Neural cell (in vitro differentiated cells): Measurements from ENCODE around the gene RALGPS1. TPM values are rescaled to one million over a fixed set of nuclear protein-coding genes. Genes with fewer than 3 reads are reported as not detected.

Source experiments
- H2AFZ ChIP-seq: fragments of 200-600, 300-800 bp; sonication (generic), shearing (Covaris generic); 2 replicates; pipeline ENCODE4 v1.6.0; 2014; ENCODE audit warnings: low read depth, mild to moderate bottlenecking, antibody characterized with exemption, low read length, moderate library complexity
- H3F3A ChIP-seq: fragments of 200-600 bp; shearing (Covaris generic); 2 replicates; pipeline ENCODE4 v1.6.1; 2016; ENCODE audit warnings: mild to moderate bottlenecking, moderate library complexity, mixed read lengths, antibody characterized with exemption, low read length; ENCODE audit not compliant: insufficient read depth, poor library complexity, severe bottlenecking
- H3K27ac ChIP-seq: fragments of 200-600, 300-800 bp; sonication (generic), shearing (Covaris generic); 2 replicates; pipeline ENCODE4 v1.5.1; 2014; ENCODE audit warnings: mild to moderate bottlenecking, low read length, moderate library complexity
- H3K27me3 ChIP-seq: fragments of 300-800, 200-600 bp; sonication (generic), shearing (Covaris generic); 2 replicates; pipeline ENCODE4 v1.6.0; 2014; ENCODE audit warnings: mild to moderate bottlenecking, low read depth, low read length, moderate library complexity; ENCODE audit not compliant: insufficient read depth
- H3K36me3 ChIP-seq: fragments of 300-800, 200-600 bp; sonication (generic), shearing (Covaris generic); 2 replicates; pipeline ENCODE4 v1.5.1; 2014; ENCODE audit warnings: mild to moderate bottlenecking, antibody characterized with exemption, low read length, moderate library complexity; ENCODE audit not compliant: insufficient read depth
- H3K4me2 ChIP-seq: fragments of 300-800, 200-600 bp; sonication (generic), shearing (Covaris generic); 2 replicates; pipeline ENCODE4 v1.6.0; 2014; ENCODE audit warnings: mild to moderate bottlenecking, low read length
- H3K4me3 ChIP-seq: fragments of 300-800, 200-600 bp; sonication (generic), shearing (Covaris generic); 2 replicates; pipeline ENCODE4 v1.5.1; 2014; ENCODE audit warnings: mild to moderate bottlenecking, low read length, moderate library complexity
- H3K79me2 ChIP-seq: fragments of 200-600 bp; shearing (Covaris generic); replicated peaks from 2 replicates; pipeline ENCODE4 v1.6.0; 2014; ENCODE audit warnings: mild to moderate bottlenecking, low read length, moderate library complexity; ENCODE audit not compliant: insufficient read depth
- H3K9ac ChIP-seq: fragments of 300-800, 200-600 bp; sonication (generic), shearing (Covaris generic); 2 replicates; pipeline ENCODE4 v1.6.1; 2016; ENCODE audit warnings: mild to moderate bottlenecking, low read length, mixed read lengths
- H3K9me2 ChIP-seq: fragments of 200-600 bp; shearing (Covaris generic); 2 replicates; pipeline ENCODE4 v1.6.1; 2016; ENCODE audit warnings: mild to moderate bottlenecking, low read length, mixed read lengths; ENCODE audit not compliant: insufficient read depth
- H3K9me3 ChIP-seq: fragments of 200-600, 300-800 bp; sonication (generic), shearing (Covaris generic); 2 replicates; pipeline ENCODE4 v1.6.1; 2016; ENCODE audit warnings: mild to moderate bottlenecking, mixed run types, low read length, moderate library complexity, mixed read lengths
- H4K20me1 ChIP-seq: fragments of 200-600 bp; shearing (Covaris generic); 2 replicates; pipeline ENCODE4 v1.6.1; 2016; ENCODE audit warnings: mild to moderate bottlenecking, mixed run types; ENCODE audit not compliant: insufficient read depth
- EP300 ChIP-seq: fragments of 450-650 bp; conservative IDR thresholded peaks from 2 replicates; pipeline ENCODE4 v1.6.1; 2014; ENCODE audit warnings: antibody characterized with exemption, mild to moderate bottlenecking, moderate library complexity; ENCODE audit not compliant: poor library complexity, severe bottlenecking
- EZH2 ChIP-seq: fragments of 200-600, 300-800 bp; shearing (Covaris generic), sonication (generic); IDR thresholded peaks from 2 replicates; pipeline ENCODE4 v1.6.1; 2014; ENCODE audit warnings: antibody characterized with exemption, low read length, borderline replicate concordance, mild to moderate bottlenecking; ENCODE audit not compliant: insufficient read depth, poor library complexity, severe bottlenecking
- MXI1 ChIP-seq: fragments of 450-650 bp; conservative IDR thresholded peaks from 2 replicates; pipeline ENCODE4 v1.6.1; 2014; ENCODE audit warnings: antibody characterized with exemption, mild to moderate bottlenecking; ENCODE audit not compliant: poor library complexity, severe bottlenecking
- POLR2AphosphoS5 ChIP-seq: IDR thresholded peaks from 2 replicates; pipeline ENCODE4 v1.6.1; 2012
- RAD21 ChIP-seq: fragments of 450-650 bp; conservative IDR thresholded peaks from 2 replicates; pipeline ENCODE4 v1.6.1; 2014; ENCODE audit warnings: antibody characterized with exemption, mild to moderate bottlenecking, moderate library complexity
- SMC3 ChIP-seq: fragments of 450-650 bp; conservative IDR thresholded peaks from 2 replicates; pipeline ENCODE4 v1.6.1; 2014; ENCODE audit warnings: antibody characterized with exemption, mild to moderate bottlenecking, moderate library complexity; ENCODE audit not compliant: poor library complexity
- TAF1 ChIP-seq: IDR thresholded peaks from 2 replicates; pipeline ENCODE4 v1.6.1; 2012; ENCODE audit warnings: low read depth
- polyA plus RNA-seq: library from polyadenylated mRNA; depleted of rRNA; stranded (reverse); fragments of >200 nt; gene quantifications from 2 replicates; pipeline ENCODE4 v1.2.3, GENCODE V29; 2014
- TF ChIP-seq, protein P1 (sequence below): fragments of 450-650 bp; IDR thresholded peaks from 2 replicates; pipeline ENCODE4 v1.5.1; 2014; ENCODE audit warnings: antibody characterized with exemption, mild to moderate bottlenecking, moderate library complexity; ENCODE audit not compliant: poor library complexity, severe bottlenecking
- TF ChIP-seq, protein P2 (sequence below): IDR thresholded peaks from 2 replicates; pipeline ENCODE4 v1.6.1; 2012; ENCODE audit warnings: borderline replicate concordance

Gene RALGPS1
- polyA plus RNA-seq, 1 donor from 2014 or later: 37.1 TPM

DNA sequence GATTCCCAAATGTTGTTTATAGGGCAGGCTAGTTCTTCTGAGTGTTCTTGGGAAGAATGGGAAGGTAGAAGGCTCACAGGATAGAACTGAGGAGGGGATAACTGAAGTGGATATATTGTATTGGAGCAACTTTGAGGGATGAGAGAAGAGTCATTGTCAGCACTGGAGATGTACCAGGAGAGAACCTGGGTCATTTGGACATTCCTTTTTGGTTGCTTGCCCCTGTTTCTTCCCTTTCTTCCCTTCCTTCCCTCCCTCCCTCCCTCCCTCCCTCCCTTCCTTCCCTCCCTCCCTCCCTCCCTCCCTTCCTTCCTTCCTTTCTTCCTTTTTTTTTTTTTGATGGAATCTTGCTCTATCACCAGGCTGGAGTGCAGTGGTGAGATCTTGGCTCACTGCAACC, 45.3 kb downstream of the RALGPS1 start:
- Histone ChIP-seq H3K9me3 (no peaks in the 10 kb centered on the region), H3K79me2 (no peaks in the 10 kb centered on the region), H3K27me3 (no peaks in the 10 kb centered on the region), H3K27ac (no peak overlapping the region), H3K9me2 (no peaks in the 10 kb centered on the region), H4K20me1 (no peaks in the 10 kb centered on the region), H3K36me3 (no peaks in the 10 kb centered on the region), H3F3A (no peaks in the 10 kb centered on the region), H3K4me2 (no peak overlapping the region), H3K4me3 (no peak overlapping the region), H3K9ac (no peak overlapping the region), H2AFZ (no peak overlapping the region)
- TF ChIP-seq EZH2: no peak
- TF ChIP-seq, protein P1, sequence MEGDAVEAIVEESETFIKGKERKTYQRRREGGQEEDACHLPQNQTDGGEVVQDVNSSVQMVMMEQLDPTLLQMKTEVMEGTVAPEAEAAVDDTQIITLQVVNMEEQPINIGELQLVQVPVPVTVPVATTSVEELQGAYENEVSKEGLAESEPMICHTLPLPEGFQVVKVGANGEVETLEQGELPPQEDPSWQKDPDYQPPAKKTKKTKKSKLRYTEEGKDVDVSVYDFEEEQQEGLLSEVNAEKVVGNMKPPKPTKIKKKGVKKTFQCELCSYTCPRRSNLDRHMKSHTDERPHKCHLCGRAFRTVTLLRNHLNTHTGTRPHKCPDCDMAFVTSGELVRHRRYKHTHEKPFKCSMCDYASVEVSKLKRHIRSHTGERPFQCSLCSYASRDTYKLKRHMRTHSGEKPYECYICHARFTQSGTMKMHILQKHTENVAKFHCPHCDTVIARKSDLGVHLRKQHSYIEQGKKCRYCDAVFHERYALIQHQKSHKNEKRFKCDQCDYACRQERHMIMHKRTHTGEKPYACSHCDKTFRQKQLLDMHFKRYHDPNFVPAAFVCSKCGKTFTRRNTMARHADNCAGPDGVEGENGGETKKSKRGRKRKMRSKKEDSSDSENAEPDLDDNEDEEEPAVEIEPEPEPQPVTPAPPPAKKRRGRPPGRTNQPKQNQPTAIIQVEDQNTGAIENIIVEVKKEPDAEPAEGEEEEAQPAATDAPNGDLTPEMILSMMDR: no peak
- TF ChIP-seq SMC3: no peak
- TF ChIP-seq RAD21: no peak

DNA sequence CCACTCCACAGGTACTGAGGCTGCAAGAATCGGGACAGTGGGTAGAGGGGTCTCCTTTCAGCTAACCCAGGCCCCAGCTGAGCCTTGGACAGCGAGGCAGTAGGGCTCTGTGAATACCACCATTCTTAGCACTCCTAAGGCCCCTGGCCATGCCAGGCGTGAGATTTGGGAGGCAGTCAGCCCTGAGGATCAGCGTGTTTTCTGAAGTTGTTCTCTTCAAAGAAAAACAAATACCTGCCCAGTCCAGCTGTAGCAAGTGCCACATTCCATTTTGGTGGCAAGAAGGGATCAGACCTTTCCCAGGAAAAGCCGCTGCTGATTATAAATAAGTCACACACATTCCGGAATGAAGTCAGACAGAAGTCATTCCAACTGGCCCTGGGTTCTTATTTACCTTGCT, 47.8 kb downstream of the RALGPS1 start:
- TF ChIP-seq, protein P2, sequence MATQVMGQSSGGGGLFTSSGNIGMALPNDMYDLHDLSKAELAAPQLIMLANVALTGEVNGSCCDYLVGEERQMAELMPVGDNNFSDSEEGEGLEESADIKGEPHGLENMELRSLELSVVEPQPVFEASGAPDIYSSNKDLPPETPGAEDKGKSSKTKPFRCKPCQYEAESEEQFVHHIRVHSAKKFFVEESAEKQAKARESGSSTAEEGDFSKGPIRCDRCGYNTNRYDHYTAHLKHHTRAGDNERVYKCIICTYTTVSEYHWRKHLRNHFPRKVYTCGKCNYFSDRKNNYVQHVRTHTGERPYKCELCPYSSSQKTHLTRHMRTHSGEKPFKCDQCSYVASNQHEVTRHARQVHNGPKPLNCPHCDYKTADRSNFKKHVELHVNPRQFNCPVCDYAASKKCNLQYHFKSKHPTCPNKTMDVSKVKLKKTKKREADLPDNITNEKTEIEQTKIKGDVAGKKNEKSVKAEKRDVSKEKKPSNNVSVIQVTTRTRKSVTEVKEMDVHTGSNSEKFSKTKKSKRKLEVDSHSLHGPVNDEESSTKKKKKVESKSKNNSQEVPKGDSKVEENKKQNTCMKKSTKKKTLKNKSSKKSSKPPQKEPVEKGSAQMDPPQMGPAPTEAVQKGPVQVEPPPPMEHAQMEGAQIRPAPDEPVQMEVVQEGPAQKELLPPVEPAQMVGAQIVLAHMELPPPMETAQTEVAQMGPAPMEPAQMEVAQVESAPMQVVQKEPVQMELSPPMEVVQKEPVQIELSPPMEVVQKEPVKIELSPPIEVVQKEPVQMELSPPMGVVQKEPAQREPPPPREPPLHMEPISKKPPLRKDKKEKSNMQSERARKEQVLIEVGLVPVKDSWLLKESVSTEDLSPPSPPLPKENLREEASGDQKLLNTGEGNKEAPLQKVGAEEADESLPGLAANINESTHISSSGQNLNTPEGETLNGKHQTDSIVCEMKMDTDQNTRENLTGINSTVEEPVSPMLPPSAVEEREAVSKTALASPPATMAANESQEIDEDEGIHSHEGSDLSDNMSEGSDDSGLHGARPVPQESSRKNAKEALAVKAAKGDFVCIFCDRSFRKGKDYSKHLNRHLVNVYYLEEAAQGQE: no peak
- TF ChIP-seq, protein P1: no peak
- TF ChIP-seq MXI1: no peak
- TF ChIP-seq TAF1: no peak
- TF ChIP-seq SMC3: no peak
- no peak for TF ChIP-seq EZH2
- no peak for TF ChIP-seq EP300
- no peak for TF ChIP-seq POLR2AphosphoS5
- TF ChIP-seq RAD21: no peak
- Histone ChIP-seq H3K9me3 (no peaks in the 10 kb centered on the region), H4K20me1 (no peaks in the 10 kb centered on the region), H3K4me3 (no peak overlapping the region), H2AFZ (no peak overlapping the region), H3K36me3 (no peaks in the 10 kb centered on the region), H3K79me2 (no peaks in the 10 kb centered on the region), H3K9ac (no peak overlapping the region), H3K4me2 (no peak overlapping the region), H3K27me3 (no peaks in the 10 kb centered on the region), H3F3A (no peaks in the 10 kb centered on the region), H3K9me2 (no peaks in the 10 kb centered on the region), H3K27ac (no peak overlapping the region)
